HL-60 (cell line): Measurements from ENCODE around the gene SMYD1.

ENCODE experiments used
- POLR2AphosphoS5 ChIP-seq: IDR thresholded peaks from 2 replicates; pipeline ENCODE4 v1.6.1; 2012; ENCODE audit warnings: low read depth
- TF ChIP-seq, protein P1 (sequence below): IDR thresholded peaks from one replicate; pipeline ENCODE4 v1.5.1; 2011; ENCODE audit warnings: low read length, control low read depth, inconsistent platforms; ENCODE audit not compliant: insufficient read depth
- TF ChIP-seq, protein P2 (sequence below): IDR thresholded peaks from 2 replicates; pipeline ENCODE4 v1.6.1; 2012; ENCODE audit warnings: low read depth; ENCODE audit not compliant: insufficient replicate concordance

DNA sequence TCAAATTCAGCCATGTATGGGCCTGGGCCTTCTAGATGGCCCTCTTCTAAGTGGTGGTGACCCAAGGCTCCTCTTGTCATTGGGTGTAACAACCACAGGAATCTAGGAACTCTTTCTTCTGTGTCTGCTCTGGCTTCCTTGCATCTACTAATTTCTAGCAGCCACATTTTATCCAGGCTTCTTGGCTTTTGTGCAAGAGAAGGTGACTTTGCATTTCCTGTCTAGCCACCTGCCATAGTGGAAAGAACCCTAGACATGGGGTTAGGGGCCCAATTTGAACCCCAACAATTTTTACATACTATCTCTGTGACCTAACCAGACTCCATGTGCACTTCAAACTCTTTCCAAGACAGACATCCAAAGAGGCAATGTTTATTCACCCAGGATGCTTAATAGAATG is 25.1 kb downstream of the SMYD1 start:
- TF ChIP-seq, protein P1, sequence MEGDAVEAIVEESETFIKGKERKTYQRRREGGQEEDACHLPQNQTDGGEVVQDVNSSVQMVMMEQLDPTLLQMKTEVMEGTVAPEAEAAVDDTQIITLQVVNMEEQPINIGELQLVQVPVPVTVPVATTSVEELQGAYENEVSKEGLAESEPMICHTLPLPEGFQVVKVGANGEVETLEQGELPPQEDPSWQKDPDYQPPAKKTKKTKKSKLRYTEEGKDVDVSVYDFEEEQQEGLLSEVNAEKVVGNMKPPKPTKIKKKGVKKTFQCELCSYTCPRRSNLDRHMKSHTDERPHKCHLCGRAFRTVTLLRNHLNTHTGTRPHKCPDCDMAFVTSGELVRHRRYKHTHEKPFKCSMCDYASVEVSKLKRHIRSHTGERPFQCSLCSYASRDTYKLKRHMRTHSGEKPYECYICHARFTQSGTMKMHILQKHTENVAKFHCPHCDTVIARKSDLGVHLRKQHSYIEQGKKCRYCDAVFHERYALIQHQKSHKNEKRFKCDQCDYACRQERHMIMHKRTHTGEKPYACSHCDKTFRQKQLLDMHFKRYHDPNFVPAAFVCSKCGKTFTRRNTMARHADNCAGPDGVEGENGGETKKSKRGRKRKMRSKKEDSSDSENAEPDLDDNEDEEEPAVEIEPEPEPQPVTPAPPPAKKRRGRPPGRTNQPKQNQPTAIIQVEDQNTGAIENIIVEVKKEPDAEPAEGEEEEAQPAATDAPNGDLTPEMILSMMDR, result no peak
- TF ChIP-seq, protein P2, sequence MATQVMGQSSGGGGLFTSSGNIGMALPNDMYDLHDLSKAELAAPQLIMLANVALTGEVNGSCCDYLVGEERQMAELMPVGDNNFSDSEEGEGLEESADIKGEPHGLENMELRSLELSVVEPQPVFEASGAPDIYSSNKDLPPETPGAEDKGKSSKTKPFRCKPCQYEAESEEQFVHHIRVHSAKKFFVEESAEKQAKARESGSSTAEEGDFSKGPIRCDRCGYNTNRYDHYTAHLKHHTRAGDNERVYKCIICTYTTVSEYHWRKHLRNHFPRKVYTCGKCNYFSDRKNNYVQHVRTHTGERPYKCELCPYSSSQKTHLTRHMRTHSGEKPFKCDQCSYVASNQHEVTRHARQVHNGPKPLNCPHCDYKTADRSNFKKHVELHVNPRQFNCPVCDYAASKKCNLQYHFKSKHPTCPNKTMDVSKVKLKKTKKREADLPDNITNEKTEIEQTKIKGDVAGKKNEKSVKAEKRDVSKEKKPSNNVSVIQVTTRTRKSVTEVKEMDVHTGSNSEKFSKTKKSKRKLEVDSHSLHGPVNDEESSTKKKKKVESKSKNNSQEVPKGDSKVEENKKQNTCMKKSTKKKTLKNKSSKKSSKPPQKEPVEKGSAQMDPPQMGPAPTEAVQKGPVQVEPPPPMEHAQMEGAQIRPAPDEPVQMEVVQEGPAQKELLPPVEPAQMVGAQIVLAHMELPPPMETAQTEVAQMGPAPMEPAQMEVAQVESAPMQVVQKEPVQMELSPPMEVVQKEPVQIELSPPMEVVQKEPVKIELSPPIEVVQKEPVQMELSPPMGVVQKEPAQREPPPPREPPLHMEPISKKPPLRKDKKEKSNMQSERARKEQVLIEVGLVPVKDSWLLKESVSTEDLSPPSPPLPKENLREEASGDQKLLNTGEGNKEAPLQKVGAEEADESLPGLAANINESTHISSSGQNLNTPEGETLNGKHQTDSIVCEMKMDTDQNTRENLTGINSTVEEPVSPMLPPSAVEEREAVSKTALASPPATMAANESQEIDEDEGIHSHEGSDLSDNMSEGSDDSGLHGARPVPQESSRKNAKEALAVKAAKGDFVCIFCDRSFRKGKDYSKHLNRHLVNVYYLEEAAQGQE, result no peak
- no peak for TF ChIP-seq POLR2AphosphoS5
